Fibroblast of skin of left quadriceps (primary cell): ENCODE results near the gene CLASP1.

Experiments used
- DNase-seq, 2 experiments: peaks; one replicate each; pipeline ENCODE4 v3.0.0-alpha.2; 2013; ENCODE audit warnings: low read depth in 2 of 2

CLASP1 gene

DNA sequence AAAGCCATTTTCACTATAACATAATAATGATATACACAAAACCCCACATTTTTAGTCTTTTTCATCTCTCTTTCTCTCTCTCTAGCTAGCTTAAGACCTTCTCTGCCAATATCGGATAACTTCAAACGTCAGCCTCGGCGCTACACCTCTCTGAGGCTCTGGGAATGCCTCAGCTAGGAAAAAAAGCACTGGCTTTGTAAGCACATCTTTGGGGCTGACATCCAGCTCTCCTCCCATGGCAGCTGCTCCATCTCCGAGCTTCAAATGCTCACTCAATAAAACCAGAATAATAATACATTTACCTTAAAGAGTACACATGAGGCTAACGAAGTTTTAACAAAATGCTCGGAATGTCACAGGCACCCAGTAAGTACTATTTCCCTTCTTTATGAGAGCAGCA lies 107.8 kb downstream of the CLASP1 start:
- DNase-seq: no peak

GRCh38 chr2:121539750-121540469 lies 109.4 kb downstream of the CLASP1 start:
- DNase-seq: no peak

- no peak for DNase-seq
Measured at GRCh38 chr2:121536850-121537557, 112.3 kb downstream of the CLASP1 start.

DNA sequence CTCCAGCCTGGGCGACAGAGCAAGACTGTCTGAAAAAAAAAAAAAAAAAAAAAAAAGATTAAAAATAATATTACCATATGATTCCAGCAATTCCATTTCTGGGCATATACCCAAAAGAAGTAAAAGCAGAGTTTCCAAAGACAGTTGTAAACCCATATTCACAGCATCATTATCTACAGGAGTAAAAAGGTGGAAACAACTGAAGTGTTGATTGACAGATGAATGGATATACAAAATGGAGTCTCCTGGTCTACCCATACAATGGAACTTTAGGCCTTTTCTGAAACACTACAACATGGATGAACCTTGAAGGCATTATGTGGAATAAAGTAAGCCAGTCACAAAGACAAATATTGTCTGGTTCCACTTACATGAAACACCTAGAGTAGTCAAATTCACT lies 112.9 kb downstream of the CLASP1 start:
- DNase-seq: no peak

DNA sequence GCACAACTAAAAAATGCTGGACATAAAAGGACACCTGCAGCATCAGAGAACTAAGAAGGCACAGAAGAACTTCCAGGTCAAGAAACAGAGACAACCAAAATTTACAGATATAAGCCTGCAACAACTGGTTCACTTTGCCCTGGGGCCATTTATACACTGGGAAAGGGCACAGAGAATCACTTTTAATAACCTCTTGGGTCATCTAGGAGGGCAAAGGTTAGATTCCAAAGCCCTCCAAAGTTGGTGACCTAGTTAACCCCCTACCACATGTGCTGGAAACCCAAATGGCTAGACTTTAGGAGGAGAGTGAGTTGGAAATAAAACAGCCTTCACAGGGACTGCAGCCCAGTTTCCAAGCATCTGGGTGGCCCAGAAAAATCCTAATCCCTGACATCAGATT lies 115.3 kb downstream of the CLASP1 start:
- DNase-seq: no peak

DNA sequence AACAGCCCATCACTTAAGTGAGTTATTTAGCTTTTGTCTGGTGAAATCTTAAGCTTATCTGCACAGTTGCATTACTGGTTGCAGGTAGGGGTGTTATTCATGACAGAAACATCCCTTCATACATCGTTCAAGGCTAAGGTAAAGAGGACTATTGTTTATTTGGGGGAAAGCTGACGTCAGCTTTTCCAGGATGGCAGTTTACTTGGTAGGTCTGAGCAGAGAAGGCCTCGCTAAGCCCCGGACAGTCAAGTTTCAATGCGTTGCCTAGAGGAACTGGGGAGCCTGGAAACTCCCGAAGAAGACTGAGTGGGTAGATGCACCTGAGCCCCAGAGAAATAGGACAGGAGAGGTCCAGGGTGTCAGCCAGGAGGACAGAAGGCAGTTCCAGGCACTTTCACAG lies 116.4 kb downstream of the CLASP1 start:
- DNase-seq: no peak

DNA sequence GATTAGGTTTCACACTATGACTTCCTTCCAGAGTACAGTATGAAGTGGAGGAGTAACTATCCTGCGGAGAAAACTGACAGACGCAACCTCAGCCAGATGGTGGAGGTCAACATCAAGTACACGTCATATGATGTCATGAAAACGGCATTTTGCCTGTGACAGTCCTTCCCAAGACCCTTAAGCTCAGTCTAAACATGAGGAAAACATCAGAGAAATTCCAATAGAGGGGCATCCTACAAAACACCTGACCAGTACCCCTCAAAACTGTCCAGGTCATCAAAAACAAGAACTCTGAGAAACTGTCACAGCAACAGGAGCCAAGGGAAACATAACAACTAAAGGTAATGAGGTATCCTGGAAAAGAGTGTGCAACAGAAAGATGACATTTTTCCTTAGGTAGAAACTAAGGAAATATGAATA lies 116.9 kb downstream of the CLASP1 start:
- peak in 1 of 2 experiments; percentile 13 for DNase-seq

GRCh38 chr2:121530212-121530705 lies 119.0 kb downstream of the CLASP1 start:
- DNase-seq: peak; percentile 57 to 67

- DNase-seq: peak in 1 of 2 experiments; percentile 18
Measured at GRCh38 chr2:121529439-121530211, 119.6 kb downstream of the CLASP1 start.

GRCh38 chr2:121527009-121527682 lies 122.1 kb downstream of the CLASP1 start:
- DNase-seq: no peak

GRCh38 chr2:121524685-121525425 lies 124.4 kb downstream of the CLASP1 start:
- no peak for DNase-seq

DNA sequence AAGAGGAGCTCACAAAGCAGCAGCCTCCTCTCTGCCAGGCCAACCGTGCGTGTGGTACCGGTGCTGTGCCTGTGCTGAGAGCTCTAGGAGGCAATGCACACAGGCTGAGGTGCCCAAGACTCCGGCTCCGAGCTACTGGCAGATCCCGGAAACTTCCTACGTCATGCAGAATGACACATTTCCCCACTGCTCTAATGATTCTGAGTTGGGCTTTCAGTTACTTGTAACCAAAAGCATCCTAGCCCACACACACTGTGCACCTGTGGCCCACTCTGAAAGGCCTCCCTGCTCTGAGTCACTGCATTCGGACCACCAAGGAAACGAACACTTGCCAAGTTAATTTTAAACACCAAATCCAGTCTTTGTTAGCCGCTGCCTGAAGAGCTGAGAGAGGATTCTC lies 127.9 kb downstream of the CLASP1 start:
- DNase-seq: no peak

DNA sequence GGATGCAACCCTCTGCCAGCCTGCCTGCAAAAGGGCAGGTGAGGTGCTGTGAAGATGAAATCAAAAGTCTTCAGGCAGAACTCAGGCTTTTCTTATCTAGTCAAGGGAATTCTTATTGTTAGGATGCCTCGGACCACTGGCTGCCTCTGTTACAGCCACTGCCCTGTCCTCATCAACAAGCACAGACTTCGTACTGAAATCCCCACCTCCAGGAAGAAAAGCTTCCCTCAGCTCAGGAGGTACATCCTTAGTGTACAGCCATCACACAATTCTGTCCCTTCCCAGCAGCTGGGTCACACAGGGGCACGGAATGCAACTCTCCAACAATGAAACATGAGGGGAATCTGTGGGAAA lies 128.6 kb downstream of the CLASP1 start:
- DNase-seq: no peak

DNA sequence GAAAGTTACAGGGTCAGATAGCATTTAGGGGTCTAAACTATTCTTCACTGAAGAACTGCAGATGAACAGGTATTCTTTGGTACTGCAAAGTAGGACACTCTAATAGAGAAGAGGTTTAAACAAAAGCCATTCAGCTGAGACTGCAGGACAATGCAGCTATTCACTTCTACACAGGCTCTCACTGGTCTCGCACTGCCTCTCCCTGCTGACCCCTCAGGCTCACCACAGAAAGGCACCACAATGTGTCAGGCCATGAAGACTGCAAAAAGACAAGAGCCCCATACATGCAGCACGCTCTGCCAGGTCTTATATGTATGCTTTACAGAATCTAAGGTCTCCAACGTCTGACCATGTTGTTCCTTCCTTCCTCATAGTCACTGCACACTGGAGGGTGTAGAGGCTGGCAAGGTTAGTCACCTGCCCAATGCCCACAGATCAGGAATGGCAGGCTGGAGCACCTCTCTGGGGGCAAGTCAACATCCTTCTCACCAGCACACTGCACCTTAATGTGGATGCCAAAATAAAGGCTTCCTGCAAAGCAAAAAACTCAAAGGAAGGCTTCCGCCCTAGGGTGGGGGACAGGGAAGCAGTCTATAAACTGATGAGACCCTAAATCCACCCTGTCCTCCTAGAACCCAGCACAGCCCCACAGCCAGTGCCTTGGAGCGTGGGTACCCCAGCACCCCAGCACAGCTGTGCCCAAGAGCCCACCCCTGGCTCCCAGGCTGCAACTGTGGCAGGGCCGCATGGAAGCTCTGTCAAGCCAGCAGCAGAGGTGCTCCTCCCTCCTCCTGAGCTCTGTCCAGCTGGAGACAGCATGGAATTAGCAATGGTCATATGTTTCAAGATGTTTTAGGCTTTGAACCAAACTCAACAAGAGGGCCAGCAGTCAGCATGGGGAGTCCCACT lies 129.3 kb downstream of the CLASP1 start:
- DNase-seq: no peak

GRCh38 chr2:121519153-121519552 lies 130.1 kb downstream of the CLASP1 start:
- no peak for DNase-seq

DNA sequence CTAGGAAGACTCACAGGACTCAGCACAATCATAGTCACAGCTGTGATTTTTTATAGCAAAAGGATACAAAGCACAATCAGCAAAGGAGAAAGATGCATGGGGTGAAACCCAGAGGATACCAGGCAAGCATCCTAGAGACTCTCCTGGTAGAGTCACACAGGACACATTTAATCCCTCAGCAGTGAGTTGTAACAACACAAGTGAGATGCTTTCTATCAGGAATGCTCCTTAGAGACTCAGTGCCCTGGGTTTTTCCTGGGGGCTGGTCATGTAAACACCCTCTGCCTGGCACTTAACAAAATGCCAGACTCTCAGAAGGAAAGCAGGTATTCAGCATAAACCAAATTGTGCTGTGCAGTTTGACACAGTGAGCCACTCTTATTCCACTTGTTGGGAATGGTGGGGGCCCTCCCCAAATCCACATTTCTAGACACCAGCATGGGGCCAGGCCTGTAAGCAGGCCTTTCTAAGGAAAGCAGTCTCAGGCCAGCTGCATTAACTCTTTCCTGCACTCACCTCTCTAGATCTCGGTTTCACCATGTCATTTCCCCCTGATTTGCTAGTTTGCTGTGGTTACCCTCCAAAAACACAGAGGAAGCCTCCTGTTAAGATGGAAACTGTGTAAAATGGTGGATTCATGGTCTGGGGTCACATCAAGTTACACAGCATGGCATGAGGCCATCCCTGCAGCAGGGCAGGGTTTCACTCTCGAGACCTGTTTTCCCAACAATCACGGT lies 135.5 kb downstream of the CLASP1 start:
- DNase-seq: no peak

- DNase-seq: no peak
Measured at GRCh38 chr2:121510857-121511256, 138.4 kb downstream of the CLASP1 start.

DNA sequence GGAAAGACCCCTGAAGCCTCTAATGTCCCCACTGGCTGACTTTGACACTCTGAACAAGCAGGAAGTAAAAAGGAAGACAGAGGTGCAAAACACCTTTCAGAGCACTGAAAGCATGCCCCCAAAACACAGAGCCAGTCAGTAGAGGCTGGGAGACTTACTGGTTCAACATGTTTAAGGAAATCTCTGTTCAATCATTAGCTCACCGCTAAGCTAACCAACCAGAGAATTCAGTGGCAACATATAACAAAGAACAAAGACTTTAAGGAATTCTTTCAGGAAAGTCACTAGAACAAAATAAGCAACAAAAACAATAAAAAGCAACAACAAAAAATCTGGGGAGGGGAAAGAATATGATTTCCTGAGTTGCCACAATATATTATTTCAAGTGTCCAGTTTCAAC lies 142.6 kb downstream of the CLASP1 start:
- no peak for DNase-seq

DNA sequence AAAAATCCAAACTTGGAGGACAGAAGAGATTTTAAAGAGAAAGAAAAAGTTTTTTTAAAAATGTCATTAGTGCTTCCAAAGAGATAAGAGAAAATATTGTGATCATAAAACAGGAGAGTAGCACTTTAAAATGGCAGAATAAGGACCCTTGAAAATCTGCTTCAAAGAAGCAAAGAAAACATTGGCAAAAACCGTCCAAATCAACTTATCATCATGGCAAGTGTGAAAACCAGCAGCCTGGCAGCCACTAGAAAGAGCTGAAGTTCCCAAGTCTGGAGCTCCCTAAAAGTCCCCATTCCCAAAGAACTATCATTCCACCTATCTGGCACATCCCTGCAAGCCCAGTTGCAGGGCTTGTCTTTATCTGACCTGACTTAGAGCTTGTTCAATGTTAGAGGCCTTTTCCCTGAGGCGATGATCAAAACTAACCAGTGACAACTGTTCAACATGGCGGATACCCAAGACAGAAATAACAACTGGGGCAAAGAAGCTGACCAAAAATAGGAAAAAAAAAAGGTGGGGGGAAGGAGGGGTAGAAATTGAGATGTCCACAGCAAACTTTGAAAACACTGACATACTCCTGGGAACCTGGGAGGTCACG lies 143.2 kb downstream of the CLASP1 start:
- no peak for DNase-seq
